Peyer's patch (tissue), 4 donors: ENCODE data around the gene TRAP1. TPM values are rescaled to one million over a fixed set of nuclear protein-coding genes. Genes with fewer than 3 reads are reported as not detected.

Experiments used
- DNase-seq, 3 donors: peaks; one replicate each; pipeline ENCODE4 v3.0.0-alpha.2; 2017 to 2019
- H3K27ac ChIP-seq, 4 donors: fragments of 200-600 bp; sonication (generic); one replicate each; pipeline ENCODE4 v1.5.1; 2016 to 2019
- H3K27me3 ChIP-seq, 2 donors: fragments of 200-600 bp; sonication (generic); one replicate each; pipeline ENCODE4 v1.5.1; 2019
- H3K36me3 ChIP-seq, 3 donors: fragments of 200-600 bp; sonication (generic); one replicate each; pipeline ENCODE4 v1.5.1; 2016 to 2019
- H3K4me1 ChIP-seq, 4 donors: fragments of 200-600 bp; sonication (generic); one replicate each; pipeline ENCODE4 v1.5.1; 2016 to 2019
- H3K4me3 ChIP-seq, 4 donors: fragments of 200-600 bp; sonication (generic); 1 replicate in 3 of 4; 2 replicates in 1 of 4; pipeline ENCODE4 v1.5.1; 2016 to 2019; ENCODE audit warnings: mild to moderate bottlenecking in 1 of 4
- H3K9me3 ChIP-seq, 4 donors: fragments of 200-600 bp; sonication (generic); one replicate each; pipeline ENCODE4 v1.5.1; 2016 to 2019; ENCODE audit warnings: mild to moderate bottlenecking in 1 of 4
- POLR2A ChIP-seq, 2 donors: fragments of 450-650 bp; IDR thresholded peaks; one replicate each; pipeline ENCODE4 v1.5.1; 2017; ENCODE audit warnings: antibody characterized with exemption in 2 of 2, mild to moderate bottlenecking in 2 of 2, moderate library complexity in 2 of 2
- total RNA-seq, 4 donors: library from RNA; depleted of rRNA; stranded (reverse); fragments of >200 nt; gene quantifications; one replicate each; pipeline ENCODE4 v1.1.0, GENCODE V29; 2016
- TF ChIP-seq, protein P1 (sequence below), 6 experiments: fragments of 450-650 bp in 4 of 6; fragments of 200-600 bp in 2 of 6; sonication (generic) in 1 of 6; IDR thresholded peaks; one replicate each; pipeline ENCODE4 v1.5.1; 2017 to 2019; ENCODE audit warnings: antibody characterized with exemption in 6 of 6, mild to moderate bottlenecking in 3 of 6, moderate library complexity in 1 of 6

TRAP1 gene
- total RNA-seq, 4 donors from 2014 or later = 18.9 to 151 (median 52.8) TPM

DNA sequence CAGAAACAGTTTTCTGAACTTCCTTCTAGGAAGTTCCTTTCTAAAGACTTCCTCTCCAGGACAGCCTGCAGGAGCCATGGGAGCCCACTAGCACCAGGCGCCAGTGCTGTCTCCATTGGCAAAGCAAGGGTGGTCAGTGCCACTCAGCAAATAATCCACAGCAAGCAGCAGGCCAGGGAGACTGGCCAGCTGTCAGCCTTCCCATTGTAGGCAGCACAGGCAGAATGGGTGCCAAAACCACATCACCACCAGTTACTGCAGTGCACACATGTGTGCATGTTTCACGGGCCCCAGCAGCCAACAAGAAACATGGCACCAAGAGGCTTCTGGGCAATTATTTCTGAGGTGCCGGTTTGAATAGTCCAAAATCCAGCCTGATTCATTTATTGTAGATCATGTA, 36.1 kb downstream of the TRAP1 start:
- Histone ChIP-seq H3K36me3 (peaks cover 0 to 25% (median 0%) of the 10 kb centered on the region in 3 donors), H3K4me3 (no peak overlapping the region), H3K27ac (no peak overlapping the region), H3K4me1 (no peaks in the 10 kb centered on the region), H3K27me3 (no peaks in the 10 kb centered on the region), H3K9me3 (no peaks in the 10 kb centered on the region)
- TF ChIP-seq, protein P1, sequence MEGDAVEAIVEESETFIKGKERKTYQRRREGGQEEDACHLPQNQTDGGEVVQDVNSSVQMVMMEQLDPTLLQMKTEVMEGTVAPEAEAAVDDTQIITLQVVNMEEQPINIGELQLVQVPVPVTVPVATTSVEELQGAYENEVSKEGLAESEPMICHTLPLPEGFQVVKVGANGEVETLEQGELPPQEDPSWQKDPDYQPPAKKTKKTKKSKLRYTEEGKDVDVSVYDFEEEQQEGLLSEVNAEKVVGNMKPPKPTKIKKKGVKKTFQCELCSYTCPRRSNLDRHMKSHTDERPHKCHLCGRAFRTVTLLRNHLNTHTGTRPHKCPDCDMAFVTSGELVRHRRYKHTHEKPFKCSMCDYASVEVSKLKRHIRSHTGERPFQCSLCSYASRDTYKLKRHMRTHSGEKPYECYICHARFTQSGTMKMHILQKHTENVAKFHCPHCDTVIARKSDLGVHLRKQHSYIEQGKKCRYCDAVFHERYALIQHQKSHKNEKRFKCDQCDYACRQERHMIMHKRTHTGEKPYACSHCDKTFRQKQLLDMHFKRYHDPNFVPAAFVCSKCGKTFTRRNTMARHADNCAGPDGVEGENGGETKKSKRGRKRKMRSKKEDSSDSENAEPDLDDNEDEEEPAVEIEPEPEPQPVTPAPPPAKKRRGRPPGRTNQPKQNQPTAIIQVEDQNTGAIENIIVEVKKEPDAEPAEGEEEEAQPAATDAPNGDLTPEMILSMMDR (IDR thresholded peaks at IDR 0.05) = no peak
- no peak for TF ChIP-seq POLR2A (IDR thresholded peaks at IDR 0.05)
- no peak for DNase-seq

DNA sequence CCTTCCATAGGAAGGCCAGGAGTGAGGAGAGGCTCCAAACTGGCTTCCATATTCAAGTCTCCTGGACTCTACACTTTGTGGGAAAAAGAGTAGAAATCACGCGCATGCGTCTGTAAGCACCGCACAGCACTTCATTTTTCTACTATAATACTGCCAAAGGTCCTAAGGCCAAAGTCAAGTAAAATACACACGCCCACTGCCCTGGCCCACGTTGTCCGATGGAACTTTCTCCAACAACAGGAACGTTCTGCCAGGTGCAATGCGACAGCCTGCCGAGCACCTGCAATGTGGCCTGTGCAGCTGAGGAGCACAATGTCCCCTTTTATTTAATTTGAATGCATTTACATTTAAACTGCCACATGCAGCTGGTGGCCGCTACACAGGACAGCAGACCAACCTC, 39.3 kb downstream of the TRAP1 start:
- no peak for TF ChIP-seq POLR2A (IDR thresholded peaks at IDR 0.05)
- TF ChIP-seq, protein P1 (IDR thresholded peaks at IDR 0.05) = no peak
- H3K27ac ChIP-seq = no peak overlapping the region

DNA sequence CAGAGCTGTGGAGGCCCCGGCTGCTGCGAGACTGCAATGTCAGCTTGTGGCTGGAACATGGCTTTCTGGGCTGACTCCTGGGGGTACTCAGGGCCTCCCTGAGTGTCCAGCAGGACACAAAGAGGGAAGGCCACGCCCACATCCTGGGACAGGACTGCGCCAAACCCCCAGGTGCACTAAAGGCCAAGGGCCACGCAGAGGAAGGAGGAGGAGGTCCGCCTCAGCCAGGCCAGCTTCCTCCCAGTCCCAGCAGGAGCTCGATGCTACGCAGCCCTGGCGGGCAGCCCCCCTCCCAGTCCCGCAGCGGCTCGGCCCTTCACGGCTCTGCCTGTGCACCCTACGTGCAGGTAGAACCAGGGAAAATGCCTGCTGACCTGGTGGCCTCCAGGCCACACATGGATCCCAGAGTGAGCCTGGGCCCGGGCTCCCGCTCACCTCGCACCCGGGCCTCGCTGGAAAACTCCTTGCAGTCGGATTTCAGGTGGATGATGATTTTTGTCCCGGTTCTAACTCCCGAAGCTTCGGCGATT, 41.7 kb downstream of the TRAP1 start:
- DNase-seq = peak in 1 of 3 donors; percentile 35
- H3K27me3 ChIP-seq = no peaks in the 10 kb centered on the region
- H3K36me3 ChIP-seq = peaks cover 0 to 45% (median 0%) of the 10 kb centered on the region in 3 donors

More for the DNA sequence above, 39.3 kb downstream of the TRAP1 start:
- Histone ChIP-seq H3K27me3 (no peaks in the 10 kb centered on the region), H3K36me3 (peaks cover 0 to 40% (median 0%) of the 10 kb centered on the region in 3 donors), H3K4me1 (no peaks in the 10 kb centered on the region), H3K4me3 (no peak overlapping the region), H3K9me3 (no peaks in the 10 kb centered on the region)
- no peak for DNase-seq

DNA sequence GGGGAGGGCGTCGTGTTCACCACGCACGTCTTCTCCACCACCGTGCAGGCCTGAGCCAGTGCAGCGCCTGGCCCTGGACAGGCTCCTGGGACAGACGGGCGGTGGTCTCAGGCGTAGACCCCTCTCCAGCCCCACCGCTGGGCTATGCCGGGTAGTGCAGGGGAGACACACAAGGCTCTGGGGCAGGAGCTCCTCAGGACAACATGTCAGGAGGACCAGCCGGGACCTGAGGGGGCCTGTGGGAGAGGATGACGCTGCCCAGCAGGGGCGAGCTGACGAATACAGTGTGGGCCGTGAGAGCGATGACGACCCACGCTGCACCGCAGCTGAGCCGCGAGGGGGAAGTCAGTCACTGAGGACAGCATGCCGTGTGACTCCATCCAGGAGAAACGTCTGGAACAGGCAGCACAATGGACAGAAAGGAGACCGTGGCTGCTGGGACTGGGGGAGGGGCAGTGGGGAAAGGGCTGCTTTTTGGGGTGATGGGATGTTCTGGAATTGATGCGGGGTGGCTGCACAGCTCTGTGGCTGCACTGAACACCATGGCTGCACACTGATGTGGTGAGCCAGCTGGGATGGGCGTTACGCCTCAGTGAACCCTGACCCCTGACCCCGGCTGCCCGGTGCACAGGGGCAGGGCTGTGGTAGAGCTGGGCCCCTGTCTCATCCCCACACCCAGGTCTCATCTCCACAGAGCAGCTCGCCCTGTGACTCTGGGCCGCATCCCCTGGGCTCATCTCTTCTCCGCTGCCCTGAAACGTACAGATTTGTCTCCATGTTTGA, 42.6 kb downstream of the TRAP1 start:
- no peak for TF ChIP-seq POLR2A (IDR thresholded peaks at IDR 0.05)
- TF ChIP-seq, protein P1 (IDR thresholded peaks at IDR 0.05) = no peak
- Histone ChIP-seq H3K27me3 (no peaks in the 10 kb centered on the region), H3K36me3 (peaks cover 0 to 45% (median 0%) of the 10 kb centered on the region in 3 donors), H3K27ac (no peak overlapping the region), H3K4me3 (no peak overlapping the region), H3K4me1 (no peaks in the 10 kb centered on the region), H3K9me3 (no peaks in the 10 kb centered on the region)
- no peak for DNase-seq

More for the DNA sequence above, 41.7 kb downstream of the TRAP1 start:
- H3K9me3 ChIP-seq = no peaks in the 10 kb centered on the region
- no peak overlapping the region for H3K4me3 ChIP-seq
- H3K4me1 ChIP-seq = no peaks in the 10 kb centered on the region
- H3K27ac ChIP-seq = no peak overlapping the region
- TF ChIP-seq, protein P1 (IDR thresholded peaks at IDR 0.05) = no peak
- TF ChIP-seq POLR2A (IDR thresholded peaks at IDR 0.05) = no peak

DNA sequence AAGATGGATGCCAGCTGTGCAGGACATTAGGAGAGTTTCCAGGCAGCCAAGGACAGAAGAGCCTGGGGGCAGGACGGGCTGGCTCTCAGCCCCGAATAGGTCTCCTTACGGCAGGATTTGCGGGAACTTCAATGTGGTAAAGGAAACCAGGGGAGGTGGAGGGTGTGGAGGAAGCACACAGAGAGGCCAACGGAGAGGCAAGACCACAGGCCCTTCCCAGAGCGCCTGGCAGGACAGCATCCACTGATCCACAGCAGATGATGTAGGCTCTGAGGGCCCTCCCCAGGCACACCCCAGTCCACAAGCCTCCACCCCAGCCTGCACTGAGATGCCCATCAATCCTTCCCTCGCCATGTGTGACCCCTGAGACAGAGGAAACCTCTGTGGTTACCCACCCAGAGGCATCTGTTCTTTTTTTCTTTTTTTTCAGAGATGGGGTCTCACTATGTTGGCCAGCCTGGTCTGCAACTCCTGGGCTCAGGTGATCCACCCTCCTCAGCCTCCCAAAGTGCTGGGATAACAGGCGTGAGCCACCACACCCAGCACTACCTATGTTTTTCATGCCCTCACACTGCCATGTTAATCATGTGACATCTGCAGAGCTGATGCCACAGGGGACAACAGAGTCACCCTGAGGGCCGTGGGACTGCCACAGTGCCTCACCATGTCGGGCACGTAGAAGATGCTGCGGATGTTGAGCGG, 43.5 kb downstream of the TRAP1 start:
- Histone ChIP-seq H3K9me3 (no peaks in the 10 kb centered on the region), H3K4me3 (no peak overlapping the region), H3K36me3 (peaks cover 0 to 47% (median 0%) of the 10 kb centered on the region in 3 donors)

More for the DNA sequence above, 43.5 kb downstream of the TRAP1 start:
- no peak for DNase-seq
- Histone ChIP-seq H3K4me1 (no peaks in the 10 kb centered on the region), H3K27ac (no peak overlapping the region), H3K27me3 (no peaks in the 10 kb centered on the region)
- no peak for TF ChIP-seq POLR2A (IDR thresholded peaks at IDR 0.05)
- TF ChIP-seq, protein P1 (IDR thresholded peaks at IDR 0.05) = no peak
